Measurements from ENCODE around the gene RNF123.

DNA sequence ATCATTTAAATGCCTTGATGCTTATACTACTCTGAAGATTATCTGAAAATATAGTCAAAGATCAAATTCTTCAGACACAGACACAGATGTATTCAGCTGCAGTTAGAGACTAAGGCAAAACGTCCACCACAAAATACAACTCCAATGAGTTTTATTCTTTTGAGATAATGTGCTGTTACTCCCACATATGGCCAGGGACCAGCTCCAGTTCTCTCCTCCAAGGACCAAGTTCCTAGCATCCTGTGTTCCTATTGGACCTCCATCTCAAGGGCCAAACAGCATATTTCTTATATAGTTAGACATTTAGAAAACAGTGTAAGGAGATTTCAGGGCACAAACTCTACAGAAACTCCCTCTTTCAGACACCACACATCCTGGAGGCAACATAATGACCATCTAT, 69.9 kb downstream of the RNF123 start:
- TF ChIP-seq, protein P1, sequence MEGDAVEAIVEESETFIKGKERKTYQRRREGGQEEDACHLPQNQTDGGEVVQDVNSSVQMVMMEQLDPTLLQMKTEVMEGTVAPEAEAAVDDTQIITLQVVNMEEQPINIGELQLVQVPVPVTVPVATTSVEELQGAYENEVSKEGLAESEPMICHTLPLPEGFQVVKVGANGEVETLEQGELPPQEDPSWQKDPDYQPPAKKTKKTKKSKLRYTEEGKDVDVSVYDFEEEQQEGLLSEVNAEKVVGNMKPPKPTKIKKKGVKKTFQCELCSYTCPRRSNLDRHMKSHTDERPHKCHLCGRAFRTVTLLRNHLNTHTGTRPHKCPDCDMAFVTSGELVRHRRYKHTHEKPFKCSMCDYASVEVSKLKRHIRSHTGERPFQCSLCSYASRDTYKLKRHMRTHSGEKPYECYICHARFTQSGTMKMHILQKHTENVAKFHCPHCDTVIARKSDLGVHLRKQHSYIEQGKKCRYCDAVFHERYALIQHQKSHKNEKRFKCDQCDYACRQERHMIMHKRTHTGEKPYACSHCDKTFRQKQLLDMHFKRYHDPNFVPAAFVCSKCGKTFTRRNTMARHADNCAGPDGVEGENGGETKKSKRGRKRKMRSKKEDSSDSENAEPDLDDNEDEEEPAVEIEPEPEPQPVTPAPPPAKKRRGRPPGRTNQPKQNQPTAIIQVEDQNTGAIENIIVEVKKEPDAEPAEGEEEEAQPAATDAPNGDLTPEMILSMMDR (IDR thresholded peaks at IDR 0.05) = no peak
- TF ChIP-seq POLR2A (IDR thresholded peaks at IDR 0.05) (no peak), POLR2AphosphoS5 (IDR thresholded peaks at IDR 0.05) (no peak)

All from transverse colon (tissue), 4 donors.